ENCODE measurements around the gene CTSZ.

- TF ChIP-seq CTCF (conservative IDR thresholded peaks at IDR 0.05) (no peak), EZH2 (IDR thresholded peaks at IDR 0.05; ENCODE audit: low read depth) (no peak)
These were observed 20.1 kb upstream of the CTSZ start for GRCh38 chr20:59026904-59027740.

Measured in PC-9 (cell line).